ENCODE results near the gene TM7SF3.

Gene TM7SF3

DNA sequence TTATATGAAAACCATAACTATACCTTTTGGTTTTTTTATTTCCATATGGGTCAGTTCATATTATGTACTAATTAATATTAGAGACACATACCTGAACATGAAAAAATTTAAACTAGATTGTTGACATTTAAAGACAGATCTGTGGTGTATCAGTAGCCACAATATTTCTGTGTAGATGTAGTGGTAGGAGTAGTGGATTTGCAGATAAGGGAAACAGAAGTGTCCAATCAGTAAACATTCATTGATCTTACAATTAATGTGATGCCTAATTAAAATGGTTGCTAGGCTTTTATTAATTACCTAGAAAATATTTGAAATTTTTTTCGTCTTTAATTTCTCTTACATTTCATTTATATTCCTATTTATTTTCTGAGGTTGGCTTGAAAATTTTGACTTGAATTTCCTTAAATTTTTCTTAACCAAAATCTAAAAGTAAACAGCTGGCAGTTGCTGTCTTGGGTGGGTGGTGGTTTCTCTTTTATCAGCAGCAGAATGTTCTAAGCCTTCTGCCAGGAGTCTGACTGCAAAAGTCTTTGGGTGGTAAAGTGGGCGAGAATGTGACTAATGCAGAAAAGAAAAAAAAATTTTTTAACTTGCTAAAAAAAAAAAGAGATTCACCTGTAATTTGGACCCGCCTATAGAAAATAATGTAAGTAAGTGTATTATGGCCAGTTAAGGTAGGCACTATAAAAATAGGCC, 73.5 kb downstream of the TM7SF3 start:
- peak; percentile 35 for DNase-seq (ENCODE audit: low read depth)
- TF ChIP-seq, protein P1, sequence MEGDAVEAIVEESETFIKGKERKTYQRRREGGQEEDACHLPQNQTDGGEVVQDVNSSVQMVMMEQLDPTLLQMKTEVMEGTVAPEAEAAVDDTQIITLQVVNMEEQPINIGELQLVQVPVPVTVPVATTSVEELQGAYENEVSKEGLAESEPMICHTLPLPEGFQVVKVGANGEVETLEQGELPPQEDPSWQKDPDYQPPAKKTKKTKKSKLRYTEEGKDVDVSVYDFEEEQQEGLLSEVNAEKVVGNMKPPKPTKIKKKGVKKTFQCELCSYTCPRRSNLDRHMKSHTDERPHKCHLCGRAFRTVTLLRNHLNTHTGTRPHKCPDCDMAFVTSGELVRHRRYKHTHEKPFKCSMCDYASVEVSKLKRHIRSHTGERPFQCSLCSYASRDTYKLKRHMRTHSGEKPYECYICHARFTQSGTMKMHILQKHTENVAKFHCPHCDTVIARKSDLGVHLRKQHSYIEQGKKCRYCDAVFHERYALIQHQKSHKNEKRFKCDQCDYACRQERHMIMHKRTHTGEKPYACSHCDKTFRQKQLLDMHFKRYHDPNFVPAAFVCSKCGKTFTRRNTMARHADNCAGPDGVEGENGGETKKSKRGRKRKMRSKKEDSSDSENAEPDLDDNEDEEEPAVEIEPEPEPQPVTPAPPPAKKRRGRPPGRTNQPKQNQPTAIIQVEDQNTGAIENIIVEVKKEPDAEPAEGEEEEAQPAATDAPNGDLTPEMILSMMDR (IDR thresholded peaks at IDR 0.05; ENCODE audit: insufficient read depth, low read depth, low read length, missing control alignments): no peak
- H3K4me3 ChIP-seq (ENCODE audit: low read depth, low read length): peak overlapping the region; percentile 86

DNA sequence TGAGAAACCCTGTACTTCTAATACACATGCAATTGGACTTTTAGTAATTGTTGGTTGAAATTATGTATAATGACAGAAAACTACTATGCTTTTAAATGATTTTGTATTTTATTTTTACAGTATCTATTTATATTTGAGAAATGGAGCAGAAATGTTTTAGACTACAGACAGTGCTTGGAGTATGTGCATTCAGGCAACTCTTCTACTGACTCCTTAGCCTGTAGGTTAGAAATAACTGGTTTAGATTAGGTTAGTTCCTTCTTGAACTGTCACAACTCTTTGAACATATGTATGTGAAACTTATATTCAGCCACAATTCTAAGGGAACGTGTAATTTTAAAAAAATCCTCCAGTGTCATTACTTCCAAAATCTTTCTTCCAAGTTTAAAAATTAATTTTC, 74.2 kb downstream of the TM7SF3 start:
- TF ChIP-seq, protein P1 (IDR thresholded peaks at IDR 0.05; ENCODE audit: insufficient read depth, low read depth, low read length, missing control alignments): no peak
- no peak for DNase-seq (ENCODE audit: low read depth)
- H3K4me3 ChIP-seq (ENCODE audit: low read depth, low read length): peak overlapping the region; percentile 86

DNA sequence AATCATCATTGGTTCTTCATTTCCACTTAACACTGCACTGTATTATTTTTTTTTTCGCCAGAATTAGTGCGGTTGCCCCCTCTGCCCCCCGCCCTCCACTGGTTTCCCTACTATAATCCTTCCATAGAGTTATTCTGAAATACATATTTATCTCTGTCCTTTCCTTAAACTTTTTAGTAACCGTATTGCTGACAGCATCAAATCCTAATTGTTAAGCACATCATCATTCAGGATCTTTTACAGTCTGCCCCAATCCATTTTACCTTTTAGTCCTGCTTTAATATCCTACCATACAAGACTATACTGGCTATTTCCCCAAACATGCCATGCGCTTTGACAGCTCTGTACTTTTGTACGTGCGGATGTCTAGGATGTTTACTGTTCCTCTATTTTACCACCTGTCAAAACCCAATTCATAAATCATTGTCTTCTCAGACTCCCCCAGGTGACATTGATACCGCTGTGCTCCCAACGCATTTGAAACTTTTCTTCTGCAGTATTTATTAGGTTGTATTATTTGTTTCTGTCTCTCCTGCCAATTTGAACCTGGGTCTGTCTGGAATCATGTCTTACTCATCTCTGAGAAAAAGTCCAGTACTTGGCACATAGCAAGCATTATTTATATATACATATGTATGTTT, 74.9 kb downstream of the TM7SF3 start:
- TF ChIP-seq, protein P1 (IDR thresholded peaks at IDR 0.05; ENCODE audit: insufficient read depth, low read depth, low read length, missing control alignments): no peak
- H3K4me3 ChIP-seq (ENCODE audit: low read depth, low read length): peak overlapping the region; percentile 86
- DNase-seq (ENCODE audit: low read depth): peak; percentile 35

DNA sequence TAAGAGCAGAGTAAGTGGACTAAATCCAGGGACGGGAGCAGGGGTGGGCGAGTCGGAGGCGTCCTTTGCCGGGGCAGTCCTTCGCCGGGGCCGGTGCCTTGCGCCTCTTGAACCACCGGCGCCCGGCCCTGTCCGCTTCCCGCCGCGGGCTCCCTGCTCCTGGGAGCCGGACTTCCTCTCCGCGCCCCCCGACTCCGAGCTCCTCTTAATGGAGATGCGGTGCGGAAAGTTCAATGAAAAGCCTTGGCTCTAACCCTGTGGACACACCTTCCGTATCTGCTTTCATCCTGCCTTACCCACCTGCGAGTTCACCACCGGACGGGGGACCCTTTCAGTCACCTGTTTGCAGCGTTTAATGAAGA, 75.5 kb downstream of the TM7SF3 start:
- TF ChIP-seq, protein P1 (IDR thresholded peaks at IDR 0.05; ENCODE audit: insufficient read depth, low read depth, low read length, missing control alignments): no peak
- no peak for DNase-seq (ENCODE audit: low read depth)
- peak overlapping the region; percentile 86 for H3K4me3 ChIP-seq (ENCODE audit: low read depth, low read length)

DNA sequence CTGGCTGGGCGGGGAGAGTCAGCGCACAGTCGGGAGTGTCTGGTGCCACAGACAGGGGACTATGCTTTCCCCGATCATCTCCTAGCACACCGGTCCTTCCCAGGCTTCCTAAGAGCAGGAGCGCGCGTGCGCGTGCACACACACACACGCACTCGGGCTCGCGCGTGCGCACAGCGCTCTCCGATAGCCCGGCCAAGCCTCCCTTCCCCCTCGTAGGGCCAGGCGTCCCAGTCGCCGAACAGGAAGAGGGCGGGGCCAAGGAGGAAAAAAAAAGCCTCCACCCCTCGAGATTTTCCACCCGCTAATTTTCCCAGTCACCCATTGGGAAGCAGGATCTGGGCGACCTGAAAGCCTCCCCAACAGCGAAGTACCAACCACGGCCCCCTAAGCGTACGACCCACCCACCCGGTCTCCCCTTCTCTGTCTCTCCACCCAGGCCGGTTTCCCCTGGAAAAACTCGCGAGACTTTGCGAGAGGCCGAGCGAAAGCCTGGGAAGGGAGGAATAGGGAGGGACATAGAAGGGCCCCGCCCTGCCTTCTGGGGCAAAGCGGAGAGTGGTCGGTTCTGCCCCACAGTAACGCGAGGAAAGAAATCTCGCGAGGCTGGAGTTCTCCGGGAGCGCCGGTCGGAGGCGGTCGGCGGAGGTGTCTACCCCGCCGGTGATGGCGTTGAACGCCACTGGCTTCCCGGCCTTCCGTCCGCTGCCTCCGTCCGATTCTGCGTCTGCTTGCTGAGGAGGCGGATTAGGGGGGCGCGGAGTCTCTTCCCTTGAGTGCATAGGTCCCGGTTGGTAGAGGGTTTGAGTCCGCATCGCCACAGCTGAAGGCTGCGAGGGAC, 76.1 kb downstream of the TM7SF3 start, which contains the start of the genes FGFR1OP2 and INTS13:
TSS of gene FGFR1OP2 (plus strand) at position 608 of the 838 bp plus-strand sequence. CDS start 15,689 bp downstream, outside the sequence.
TSS of gene INTS13 (minus strand) at position 119 of the 838 bp plus-strand sequence. CDS start 1,178 bp downstream, outside the sequence.
- H3K4me3 ChIP-seq (ENCODE audit: low read depth, low read length): peak within 1 kb of the TSS; percentile 86
- TF ChIP-seq, protein P1 (IDR thresholded peaks at IDR 0.05; ENCODE audit: insufficient read depth, low read depth, low read length, missing control alignments): no peak
- DNase-seq (ENCODE audit: low read depth): peak; percentile 98

DNA sequence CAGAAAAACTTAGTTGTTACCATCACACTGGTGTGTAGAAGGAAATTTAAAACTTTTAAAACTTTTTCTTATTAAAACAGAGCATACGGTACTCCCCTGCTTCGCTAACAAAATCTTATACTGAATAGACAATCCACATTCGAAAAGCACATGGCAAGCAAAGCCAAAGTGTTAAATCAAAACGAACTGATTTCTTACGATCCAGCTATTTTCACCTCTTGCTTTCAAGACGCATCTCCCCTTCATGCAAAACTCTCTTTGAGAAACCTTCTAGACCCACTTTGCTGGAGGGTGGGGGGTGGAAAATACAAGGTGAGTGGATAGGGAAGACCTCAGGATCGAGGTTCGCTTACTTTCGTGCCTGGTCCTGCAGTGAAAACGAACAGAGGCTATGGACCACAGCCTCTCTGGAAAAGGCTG, 76.7 kb downstream of the TM7SF3 start:
- TF ChIP-seq, protein P1 (IDR thresholded peaks at IDR 0.05; ENCODE audit: insufficient read depth, low read depth, low read length, missing control alignments): no peak
- H3K4me3 ChIP-seq (ENCODE audit: low read depth, low read length): peak overlapping the region; percentile 86
- DNase-seq (ENCODE audit: low read depth): no peak
